ENCODE measurements around the gene PIK3R5. TPM values are rescaled to one million over a fixed set of nuclear protein-coding genes. Genes with fewer than 3 reads are reported as not detected.

Gene PIK3R5
- total RNA-seq, 1 donor from 2014 or later = not detected

GRCh38 chr17:8849311-8850041 lies 116.0 kb downstream of the PIK3R5 start:
- no peak for DNase-seq (ENCODE audit: low spot score)
- H3K27ac Mint-ChIP-seq (ENCODE audit: unreplicated experiment) = no peak overlapping the region
- TF ChIP-seq, protein P1, sequence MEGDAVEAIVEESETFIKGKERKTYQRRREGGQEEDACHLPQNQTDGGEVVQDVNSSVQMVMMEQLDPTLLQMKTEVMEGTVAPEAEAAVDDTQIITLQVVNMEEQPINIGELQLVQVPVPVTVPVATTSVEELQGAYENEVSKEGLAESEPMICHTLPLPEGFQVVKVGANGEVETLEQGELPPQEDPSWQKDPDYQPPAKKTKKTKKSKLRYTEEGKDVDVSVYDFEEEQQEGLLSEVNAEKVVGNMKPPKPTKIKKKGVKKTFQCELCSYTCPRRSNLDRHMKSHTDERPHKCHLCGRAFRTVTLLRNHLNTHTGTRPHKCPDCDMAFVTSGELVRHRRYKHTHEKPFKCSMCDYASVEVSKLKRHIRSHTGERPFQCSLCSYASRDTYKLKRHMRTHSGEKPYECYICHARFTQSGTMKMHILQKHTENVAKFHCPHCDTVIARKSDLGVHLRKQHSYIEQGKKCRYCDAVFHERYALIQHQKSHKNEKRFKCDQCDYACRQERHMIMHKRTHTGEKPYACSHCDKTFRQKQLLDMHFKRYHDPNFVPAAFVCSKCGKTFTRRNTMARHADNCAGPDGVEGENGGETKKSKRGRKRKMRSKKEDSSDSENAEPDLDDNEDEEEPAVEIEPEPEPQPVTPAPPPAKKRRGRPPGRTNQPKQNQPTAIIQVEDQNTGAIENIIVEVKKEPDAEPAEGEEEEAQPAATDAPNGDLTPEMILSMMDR (IDR thresholded peaks at IDR 0.05) = no peak
- H3K36me3 Mint-ChIP-seq (ENCODE audit: low read depth) = no peaks in the 10 kb centered on the region
- H3K4me3 Mint-ChIP-seq (ENCODE audit: unreplicated experiment) = no peak overlapping the region
- H3K27me3 Mint-ChIP-seq (ENCODE audit: low read depth) = no peaks in the 10 kb centered on the region
- H3K4me1 Mint-ChIP-seq (ENCODE audit: low read depth) = no peaks in the 10 kb centered on the region
- H3K9me3 Mint-ChIP-seq (ENCODE audit: low read depth) = peaks cover 5% of the 10 kb centered on the region

GRCh38 chr17:8847891-8848290 lies 117.6 kb downstream of the PIK3R5 start:
- H3K36me3 Mint-ChIP-seq (ENCODE audit: low read depth) = no peaks in the 10 kb centered on the region
- H3K4me1 Mint-ChIP-seq (ENCODE audit: low read depth) = no peaks in the 10 kb centered on the region
- peaks cover 5% of the 10 kb centered on the region for H3K9me3 Mint-ChIP-seq (ENCODE audit: low read depth)
- TF ChIP-seq, protein P1 (IDR thresholded peaks at IDR 0.05) = no peak
- H3K27ac Mint-ChIP-seq (ENCODE audit: unreplicated experiment) = no peak overlapping the region
- no peak for DNase-seq (ENCODE audit: low spot score)
- H3K27me3 Mint-ChIP-seq (ENCODE audit: low read depth) = no peaks in the 10 kb centered on the region
- no peak overlapping the region for H3K4me3 Mint-ChIP-seq (ENCODE audit: unreplicated experiment)

DNA sequence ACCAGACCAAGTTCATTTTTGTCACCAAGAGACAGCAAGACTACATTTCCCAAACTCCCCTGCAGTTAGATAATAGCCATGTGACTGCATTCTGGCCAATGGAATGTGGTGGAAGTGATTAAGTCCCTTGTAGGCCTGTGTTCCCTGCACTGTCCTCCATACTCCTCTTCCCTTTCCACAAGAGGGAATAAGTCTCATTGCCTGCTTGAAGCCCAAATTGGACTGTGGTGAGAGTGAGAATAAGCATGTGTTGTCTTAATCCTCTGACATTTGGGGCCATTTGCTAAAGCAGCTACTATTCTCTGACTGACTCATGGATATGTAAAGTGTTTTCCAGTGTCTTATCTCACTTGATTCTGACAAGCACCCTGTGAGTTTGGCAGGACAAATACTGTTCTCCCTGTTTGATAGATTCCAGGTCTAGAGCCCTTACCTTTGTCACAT lies 118.7 kb downstream of the PIK3R5 start:
- DNase-seq (ENCODE audit: low spot score) = no peak
- Mint-ChIP-seq H3K9me3 (ENCODE audit: low read depth) (peaks cover 9% of the 10 kb centered on the region), H3K27ac (ENCODE audit: unreplicated experiment) (no peak overlapping the region)

DNA sequence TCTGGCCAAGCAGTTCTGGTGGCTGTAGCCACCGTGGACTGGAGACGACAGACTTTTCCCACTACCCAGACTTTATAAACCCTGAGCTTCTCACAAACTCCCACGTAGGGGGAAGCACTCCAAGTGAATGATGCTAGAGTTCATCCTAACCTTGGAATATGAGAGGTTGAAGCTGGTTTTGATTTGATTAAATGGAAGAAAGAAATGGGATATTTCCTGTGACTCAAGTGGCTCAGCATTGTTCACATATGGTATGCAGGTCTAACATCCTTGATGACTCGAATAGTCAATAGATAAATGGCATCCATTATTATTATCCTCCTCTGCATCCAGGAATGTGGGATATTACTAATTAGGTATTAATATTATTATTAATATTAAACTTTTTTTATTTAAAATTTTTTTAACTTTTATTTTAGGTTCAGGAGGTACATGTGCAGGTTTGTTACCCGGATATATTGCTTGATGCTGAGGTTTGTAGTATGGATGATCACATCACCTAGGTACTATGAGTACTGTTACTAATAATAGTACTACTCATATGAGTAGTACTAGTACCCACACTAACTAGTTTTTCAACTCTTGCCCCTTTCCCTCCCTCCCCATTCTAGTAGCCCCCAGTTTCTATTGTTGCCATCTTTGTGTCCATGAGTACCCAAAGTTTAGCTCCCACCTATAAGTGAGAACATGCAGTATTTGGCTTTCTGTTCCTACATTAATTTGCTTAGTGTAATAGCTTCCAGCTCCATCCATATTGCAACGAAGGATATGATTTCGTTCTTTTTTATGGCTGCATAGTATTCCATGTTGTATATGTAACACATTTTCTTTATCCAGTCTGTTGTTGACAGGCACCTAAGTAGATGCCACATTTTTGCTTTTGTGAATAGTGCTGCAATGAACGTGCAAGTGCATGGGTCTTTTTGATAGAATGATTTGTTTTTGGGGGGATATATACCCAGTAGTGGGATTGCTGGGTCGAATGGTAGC lies 121.0 kb downstream of the PIK3R5 start:
- no peak overlapping the region for H3K27ac Mint-ChIP-seq (ENCODE audit: unreplicated experiment)
- no peak overlapping the region for H3K4me3 Mint-ChIP-seq (ENCODE audit: unreplicated experiment)
- H3K27me3 Mint-ChIP-seq (ENCODE audit: low read depth) = peaks cover 2% of the 10 kb centered on the region
- peaks cover 1% of the 10 kb centered on the region for H3K36me3 Mint-ChIP-seq (ENCODE audit: low read depth)
- no peaks in the 10 kb centered on the region for H3K4me1 Mint-ChIP-seq (ENCODE audit: low read depth)
- peaks cover 9% of the 10 kb centered on the region for H3K9me3 Mint-ChIP-seq (ENCODE audit: low read depth)
- TF ChIP-seq, protein P1 (IDR thresholded peaks at IDR 0.05) = no peak
- no peak for DNase-seq (ENCODE audit: low spot score)

More for the DNA sequence above, 118.7 kb downstream of the PIK3R5 start:
- H3K4me3 Mint-ChIP-seq (ENCODE audit: unreplicated experiment) = no peak overlapping the region
- no peaks in the 10 kb centered on the region for H3K36me3 Mint-ChIP-seq (ENCODE audit: low read depth)
- H3K4me1 Mint-ChIP-seq (ENCODE audit: low read depth) = no peaks in the 10 kb centered on the region
- TF ChIP-seq, protein P1 (IDR thresholded peaks at IDR 0.05) = no peak
- no peaks in the 10 kb centered on the region for H3K27me3 Mint-ChIP-seq (ENCODE audit: low read depth)

GRCh38 chr17:8843344-8843743 lies 122.2 kb downstream of the PIK3R5 start:
- Mint-ChIP-seq H3K36me3 (ENCODE audit: low read depth) (peaks cover 1% of the 10 kb centered on the region), H3K4me3 (ENCODE audit: unreplicated experiment) (no peak overlapping the region), H3K27ac (ENCODE audit: unreplicated experiment) (peak overlapping the region; percentile 20), H3K4me1 (ENCODE audit: low read depth) (no peaks in the 10 kb centered on the region), H3K9me3 (ENCODE audit: low read depth) (peaks cover 9% of the 10 kb centered on the region), H3K27me3 (ENCODE audit: low read depth) (peaks cover 2% of the 10 kb centered on the region)
- TF ChIP-seq, protein P1 (IDR thresholded peaks at IDR 0.05) = no peak
- DNase-seq (ENCODE audit: low spot score) = no peak
